HL-60 (cell line): ENCODE results near the gene B4GALNT4.

Experiments
- DNase-seq, 2 experiments: peaks; one replicate each; pipeline ENCODE4 v3.0.0-alpha.2; 2010 to 2020; ENCODE audit warnings: low read depth in 1 of 2, low spot score in 1 of 2
- H3K27ac ChIP-seq: fragments of 250-450 bp; sonication (Bioruptor Pico); replicated peaks from 2 replicates; pipeline ENCODE4 v1.5.1; 2020; ENCODE audit warnings: mild to moderate bottlenecking, moderate library complexity
- H3K27me3 ChIP-seq: fragments of 250-450 bp; sonication (Bioruptor Pico); 2 replicates; pipeline ENCODE4 v1.5.1; 2021; ENCODE audit warnings: mild to moderate bottlenecking, moderate library complexity; ENCODE audit not compliant: insufficient read depth, poor library complexity, severe bottlenecking
- H3K4me3 ChIP-seq: replicated peaks from 2 replicates; pipeline ENCODE4 v1.5.1; 2011; ENCODE audit warnings: mild to moderate bottlenecking, control low read depth, low read length; ENCODE audit not compliant: insufficient read depth
- CTCF ChIP-seq: IDR thresholded peaks from one replicate; pipeline ENCODE4 v1.5.1; 2011; ENCODE audit warnings: low read length, control low read depth, inconsistent platforms; ENCODE audit not compliant: insufficient read depth
- GABPA ChIP-seq: IDR thresholded peaks from 2 replicates; pipeline ENCODE4 v1.6.1; 2012; ENCODE audit warnings: low read depth
- POLR2AphosphoS5 ChIP-seq: IDR thresholded peaks from 2 replicates; pipeline ENCODE4 v1.6.1; 2012; ENCODE audit warnings: low read depth
- REST ChIP-seq: IDR thresholded peaks from 2 replicates; pipeline ENCODE4 v1.6.1; 2012; ENCODE audit warnings: low read depth; ENCODE audit not compliant: insufficient replicate concordance
- SPI1 ChIP-seq: IDR thresholded peaks from 2 replicates; pipeline ENCODE4 v1.6.1; 2012; ENCODE audit warnings: low read depth, mild to moderate bottlenecking, borderline replicate concordance

Gene B4GALNT4

GRCh38 chr11:406796-407650 is 37.7 kb downstream of the B4GALNT4 start:
- H3K27me3 ChIP-seq: no peaks in the 10 kb centered on the region
- TF ChIP-seq POLR2AphosphoS5: peak; percentile 48
- TF ChIP-seq GABPA: no peak
- H3K27ac ChIP-seq: peak overlapping the region; percentile 65
- DNase-seq: peak; percentile 84 to 93
- H3K4me3 ChIP-seq: peak overlapping the region; percentile 48

- Histone ChIP-seq H3K27me3 (no peaks in the 10 kb centered on the region), H3K27ac (no peak overlapping the region), H3K4me3 (peak overlapping the region; percentile 20)
- no peak for DNase-seq
- no peak for TF ChIP-seq POLR2AphosphoS5
- TF ChIP-seq GABPA: no peak
- TF ChIP-seq CTCF: no peak
- no peak for TF ChIP-seq REST
- no peak for TF ChIP-seq SPI1
Measured at GRCh38 chr11:407651-408123, 38.4 kb downstream of the B4GALNT4 start.

GRCh38 chr11:408154-409007 is 39.1 kb downstream of the B4GALNT4 start:
- H3K4me3 ChIP-seq: no peak overlapping the region
- DNase-seq: no peak
- H3K27ac ChIP-seq: no peak overlapping the region
- H3K27me3 ChIP-seq: no peaks in the 10 kb centered on the region
- no peak for TF ChIP-seq REST
- TF ChIP-seq CTCF: no peak
- no peak for TF ChIP-seq POLR2AphosphoS5
- no peak for TF ChIP-seq GABPA
- TF ChIP-seq SPI1: no peak

GRCh38 chr11:409008-409599 is 39.8 kb downstream of the B4GALNT4 start:
- TF ChIP-seq GABPA (no peak), POLR2AphosphoS5 (no peak)
- no peak overlapping the region for H3K27ac ChIP-seq
- no peak overlapping the region for H3K4me3 ChIP-seq
- H3K27me3 ChIP-seq: no peaks in the 10 kb centered on the region
- DNase-seq: no peak
